K562 (cell line): ENCODE results near the gene GPR21.

Experiments
- CHD4 ChIP-seq: fragments of 200-600 bp; sonication (generic); IDR thresholded peaks from 3 replicates; pipeline ENCODE4 v1.6.1; 2012; ENCODE audit warnings: low read depth, mild to moderate bottlenecking, mixed read lengths, low read length, inconsistent platforms; ENCODE audit not compliant: insufficient read depth, insufficient replicate concordance, poor library complexity, severe bottlenecking
- EP300 ChIP-seq: IDR thresholded peaks from 2 replicates; pipeline ENCODE4 v1.6.1; 2012; ENCODE audit warnings: low read length, improper control_type of control experiment
- MAX ChIP-seq: sonication (generic); formaldehyde crosslinking; IDR thresholded peaks from 2 replicates; pipeline ENCODE4 v1.9.0; 2022; ENCODE audit warnings: mild to moderate bottlenecking, missing genetic modification reagents
- MTF1 ChIP-seq: fragments of 250-450 bp; sonication (Bioruptor Pico); IDR thresholded peaks from 2 replicates; pipeline ENCODE4 v1.9.0; 2021; ENCODE audit warnings: moderate library complexity, mild to moderate bottlenecking, inconsistent platforms, borderline replicate concordance
- NFIC ChIP-seq: fragments of 450-650 bp; IDR thresholded peaks from 2 replicates; pipeline ENCODE4 v1.6.1; 2017; ENCODE audit warnings: mild to moderate bottlenecking, inconsistent platforms
- PHF8 ChIP-seq: fragments of 200-600 bp; sonication (generic); IDR thresholded peaks from 2 replicates; pipeline ENCODE4 v1.6.1; 2012; ENCODE audit warnings: mixed run types, mild to moderate bottlenecking, inconsistent platforms, low read length, moderate library complexity, borderline replicate concordance
- POLR2A ChIP-seq: fragments of 450-650 bp; conservative IDR thresholded peaks from 2 replicates; pipeline ENCODE4 v1.6.1; 2016
- POLR2AphosphoS5 ChIP-seq: IDR thresholded peaks from 2 replicates; pipeline ENCODE4 v1.6.1; 2011; ENCODE audit warnings: mild to moderate bottlenecking, low read depth, low read length, moderate library complexity; ENCODE audit not compliant: control insufficient read depth, insufficient read depth
- ZNF134 ChIP-seq: fragments of 250-450 bp; sonication (Bioruptor Pico); conservative IDR thresholded peaks from 2 replicates; pipeline ENCODE4 v1.4.0; 2020

- TF ChIP-seq NFIC (no peak), MTF1 (no peak), POLR2AphosphoS5 (no peak), CHD4 (no peak), MAX (CRISPR knock-in tag) (no peak), EP300 (no peak), ZNF134 (CRISPR knock-in tag) (no peak), PHF8 (no peak), POLR2A (no peak)
These were observed 20.2 kb downstream of the GPR21 start for GRCh38 chr9:123053711-123054110.
